Endothelial cell of umbilical vein (primary cell): ENCODE data around the gene LAG3. TPM values are rescaled to one million over a fixed set of nuclear protein-coding genes. Genes with fewer than 3 reads are reported as not detected.

ENCODE experiments used
- BruUV-seq: library from RNA; stranded (reverse); fragments of 400-500 nt; replicated peaks from 2 replicates; lab custom pipeline; 2021; lab: Mats Ljungman, UMichigan
- CTCF ChIA-PET: fragments of 300-600, 350-600 bp; sonication (Branson Sonifier 250); formaldehyde crosslinking; loops from one replicate; lab custom pipeline; 2021; ENCODE audit warnings: antibody characterized with exemption, inconsistent platforms; lab: Charles Lee
- POLR2A ChIA-PET: fragments of 300-600, 350-600 bp; sonication (Branson Sonifier 250); formaldehyde crosslinking; loops from one replicate; lab custom pipeline; 2021; ENCODE audit warnings: antibody characterized with exemption, inconsistent platforms; lab: Charles Lee
- DNase-seq: peaks from one replicate; pipeline ENCODE4 v3.0.0-alpha.2; 2011; ENCODE audit warnings: low read depth, low spot score
- FAIRE-seq: peaks from 2 replicates; lab custom pipeline; 2011; peaks lifted over from hg19 to GRCh38; lab: Jason Lieb, UNC
- H2AFZ ChIP-seq: 2 replicates; pipeline ENCODE4 v1.6.0; 2012; ENCODE audit warnings: low read depth, low read length, control low read depth, inconsistent platforms
- H3K27ac ChIP-seq: 2 replicates; pipeline ENCODE4 v1.5.1; 2011; ENCODE audit warnings: low read depth, mild to moderate bottlenecking, control low read depth, low read length, moderate library complexity; ENCODE audit not compliant: insufficient read depth
- H3K27me3 ChIP-seq, 2 experiments: 2 replicates each; pipeline versions ENCODE4 v1.6.0 to v1.6.1; 2011; ENCODE audit warnings: low read length in 2 of 2, mixed read lengths in 1 of 2; ENCODE audit not compliant: control insufficient read depth in 2 of 2, insufficient read depth in 2 of 2
- H3K36me3 ChIP-seq, 2 experiments: 2 replicates in 1 of 2; 3 replicates in 1 of 2; pipeline ENCODE4 v1.5.1; 2011; ENCODE audit warnings: low read length in 2 of 2, mild to moderate bottlenecking in 1 of 2, moderate library complexity in 1 of 2; ENCODE audit not compliant: control insufficient read depth in 2 of 2, insufficient read depth in 2 of 2; ENCODE audit errors: extremely low read depth in 1 of 2
- H3K4me1 ChIP-seq: 3 replicates; pipeline ENCODE4 v1.5.1; 2011; ENCODE audit warnings: mild to moderate bottlenecking, low read length; ENCODE audit not compliant: control insufficient read depth, insufficient read depth; ENCODE audit errors: extremely low read depth
- H3K4me2 ChIP-seq: 2 replicates; pipeline ENCODE4 v1.6.1; 2011; ENCODE audit warnings: low read length, control low read depth, mixed read lengths; ENCODE audit not compliant: insufficient read depth
- H3K4me3 ChIP-seq, 3 experiments: fragments of 200-600 bp in 1 of 3; sonication (generic), shearing (Covaris generic) in 1 of 3; replicated peaks in 1 of 3; 2 replicates each; pipeline ENCODE4 v1.5.1; 2011 to 2016; ENCODE audit warnings: control low read depth in 3 of 3, low read length in 3 of 3, mild to moderate bottlenecking in 2 of 3, inconsistent platforms in 1 of 3, low read depth in 1 of 3, moderate library complexity in 1 of 3; ENCODE audit not compliant: insufficient read depth in 1 of 3
- H3K79me2 ChIP-seq: 2 replicates; pipeline ENCODE4 v1.6.0; 2012; ENCODE audit warnings: low read length, inconsistent platforms; ENCODE audit not compliant: control insufficient read depth, insufficient read depth
- H3K9ac ChIP-seq: replicated peaks from 2 replicates; pipeline ENCODE3; 2011; ENCODE audit warnings: low read length, control low read depth; ENCODE audit not compliant: insufficient read depth; ENCODE audit errors: extremely low read depth
- H3K9me1 ChIP-seq: replicated peaks from 3 replicates; pipeline ENCODE4 v1.6.0; 2011; ENCODE audit warnings: mild to moderate bottlenecking, low read length; ENCODE audit not compliant: control insufficient read depth, insufficient read depth; ENCODE audit errors: extremely low read depth
- H3K9me3 ChIP-seq: replicated peaks from 2 replicates; pipeline ENCODE4 v1.5.1; 2012; ENCODE audit warnings: low read length, inconsistent platforms; ENCODE audit not compliant: control insufficient read depth, insufficient read depth
- H4K20me1 ChIP-seq: replicated peaks from 2 replicates; pipeline ENCODE3; 2011; ENCODE audit warnings: mild to moderate bottlenecking, low read length; ENCODE audit not compliant: control insufficient read depth, insufficient read depth; ENCODE audit errors: extremely low read depth
- CTCF ChIP-seq, 2 donors: IDR thresholded peaks; 1 replicate in 1 of 2; 2 replicates in 1 of 2; pipeline ENCODE4 v1.5.1; 2011; ENCODE audit warnings: low read length in 2 of 2, mild to moderate bottlenecking in 2 of 2, moderate library complexity in 2 of 2, control low read depth in 1 of 2, inconsistent platforms in 1 of 2, low read depth in 1 of 2; ENCODE audit not compliant: insufficient read depth in 1 of 2; ENCODE audit errors: extremely low read depth in 1 of 2
- EZH2 ChIP-seq: IDR thresholded peaks from 2 replicates; pipeline ENCODE4 v1.6.1; 2012; ENCODE audit warnings: borderline replicate concordance, low read depth, mild to moderate bottlenecking, moderate library complexity, low read length, inconsistent platforms; ENCODE audit not compliant: severe bottlenecking
- FOS ChIP-seq: IDR thresholded peaks from 2 replicates; pipeline ENCODE4 v1.6.1; 2011; ENCODE audit warnings: mild to moderate bottlenecking, low read length, moderate library complexity, borderline replicate concordance; ENCODE audit not compliant: insufficient read depth
- GATA2 ChIP-seq: IDR thresholded peaks from 2 replicates; pipeline ENCODE4 v1.7.0; 2011; ENCODE audit warnings: low read depth, mild to moderate bottlenecking, moderate library complexity, mixed read lengths, low read length; ENCODE audit not compliant: insufficient read length, insufficient read depth
- JUN ChIP-seq: IDR thresholded peaks from 2 replicates; pipeline ENCODE4 v1.6.1; 2011; ENCODE audit warnings: borderline replicate concordance, low read depth; ENCODE audit not compliant: insufficient read length, insufficient read depth
- MAX ChIP-seq: IDR thresholded peaks from 2 replicates; pipeline ENCODE4 v1.6.1; 2011; ENCODE audit not compliant: insufficient read depth, insufficient read length
- MYC ChIP-seq: IDR thresholded peaks from one replicate; pipeline ENCODE4 v1.6.1; 2011; ENCODE audit warnings: mild to moderate bottlenecking, low read depth, low read length
- POLR2A ChIP-seq: IDR thresholded peaks from 2 replicates; pipeline ENCODE4 v1.6.1; 2012; ENCODE audit warnings: low read depth, mild to moderate bottlenecking, control low read depth, low read length
- POLR2AphosphoS5 ChIP-seq: IDR thresholded peaks from 2 replicates; pipeline ENCODE4 v1.6.1; 2012; ENCODE audit warnings: low read depth, mild to moderate bottlenecking, control low read depth, low read length, moderate library complexity; ENCODE audit not compliant: insufficient read depth
- dilution Hi-C: fragments of 300-500 bp; cut with MboI; formaldehyde crosslinking; loops from one replicate; pipeline ENCODE4 v1.15.0; 2019; ENCODE audit warnings: low sequenced_read_pairs; ENCODE audit not compliant: extremely low pct_ligation_motif_present
- intact Hi-C: fragments of 100-400 bp; cut with micrococcal nuclease; formaldehyde crosslinking; loops from one replicate; pipeline ENCODE4 v1.10.0; 2022
- polyA plus RNA-seq, 4 experiments: library from polyadenylated mRNA; depleted of rRNA in 3 of 4; stranded (reverse) in 3 of 4; unstranded in 1 of 4; fragments of >200 nt; gene quantifications; 2 replicates each; pipeline versions ENCODE4 v1.2.1 to v1.2.3, GENCODE V29; 2011 to 2012; ENCODE audit warnings: missing spikeins in 1 of 4
- total RNA-seq: library from RNA; stranded (reverse); gene quantifications from 2 replicates; pipeline ENCODE4 v1.2.3, GENCODE V29; 2021

The LAG3 gene
- total and polyA plus RNA-seq, 2 donors (not counting 3 experiments of a cell fraction or from before 2014, with no cell fraction given), result 1.3 to 3.8 TPM

- CTCF ChIA-PET, result interaction anchor here (0.6 to 8.4 kb wide), 3 partner anchors 9 to 149 kb away, joined by 3 to 234 read pairs (median 70); partner anchors contain the start of gene MLF2
- intact Hi-C loops, result no loop called here
- H3K9me1 ChIP-seq, result no peaks in the 10 kb centered on the region
- no peak overlapping the region for H3K4me3 ChIP-seq
- TF ChIP-seq POLR2AphosphoS5, result no peak
- TF ChIP-seq JUN, result no peak
- no peak for TF ChIP-seq MYC
- TF ChIP-seq CTCF (IDR thresholded peaks at IDR 0.05; ENCODE audit: extremely low read depth in 1 of 2, insufficient read depth in 1 of 2, low read depth in 1 of 2, low read length in 2 of 2), result no peak
- TF ChIP-seq GATA2, result no peak
- no peak for TF ChIP-seq FOS
- TF ChIP-seq POLR2A, result no peak
- TF ChIP-seq EZH2, result no peak
- no peak for TF ChIP-seq MAX
- peaks cover 32% of the 10 kb centered on the region for H3K79me2 ChIP-seq
- no peak for FAIRE-seq
- H2AFZ ChIP-seq, result no peak overlapping the region
- no peak for DNase-seq
- H3K9ac ChIP-seq, result no peak overlapping the region
- H3K9me3 ChIP-seq, result no peaks in the 10 kb centered on the region
- H3K4me2 ChIP-seq, result no peak overlapping the region
- H3K4me1 ChIP-seq, result peaks cover 26% of the 10 kb centered on the region
- H4K20me1 ChIP-seq, result no peaks in the 10 kb centered on the region
- H3K36me3 ChIP-seq, result peaks cover 0 to 24% of the 10 kb centered on the region in 2 experiments
- dilution Hi-C loops, result no loop called here
- POLR2A ChIA-PET, result no interaction called here
- H3K27ac ChIP-seq, result no peak overlapping the region
- BruUV-seq, result no TSS peak
- no peaks in the 10 kb centered on the region for H3K27me3 ChIP-seq
Measured at GRCh38 chr12:6769666-6770065, 2.7 kb upstream of the LAG3 start.
